Lung (tissue), 12 donors: Measurements from ENCODE around the gene PCCB. TPM values are rescaled to one million over a fixed set of nuclear protein-coding genes. Genes with fewer than 3 reads are reported as not detected.
"Not testable (repeated sequence)": the region's sequence is repeated elsewhere in the genome, so short reads cannot be mapped to it uniquely, and the experiment has no call there.

Source experiments
- ATAC-seq: fragments of 200-7000 bp; cut with Tn5 transposase; one replicate; pipeline ENCODE4 v1.9.1; 2020; ENCODE audit warnings: moderate number of reproducible peaks; ENCODE audit not compliant: insufficient read depth, low FRiP score
- DNase-seq, 3 donors: peaks; one replicate each; pipeline ENCODE4 v3.0.0-alpha.2; 2013 to 2017
- H3K27ac ChIP-seq, 2 donors: one replicate each; pipeline ENCODE4 v1.5.1; 2013; ENCODE audit warnings: mild to moderate bottlenecking in 2 of 2, moderate library complexity in 2 of 2, control low read depth in 1 of 2, inconsistent platforms in 1 of 2, low read depth in 1 of 2, low read length in 1 of 2
- H3K27me3 ChIP-seq, 3 donors: one replicate each; pipeline ENCODE4 v1.5.1; 2013; ENCODE audit warnings: low read length in 2 of 3; ENCODE audit not compliant: control insufficient read depth in 3 of 3, insufficient read depth in 3 of 3
- H3K36me3 ChIP-seq, 4 donors: one replicate each; pipeline ENCODE4 v1.5.1; 2013; ENCODE audit warnings: low read length in 4 of 4, mild to moderate bottlenecking in 1 of 4, moderate library complexity in 1 of 4; ENCODE audit not compliant: control insufficient read depth in 4 of 4, insufficient read depth in 4 of 4
- H3K4me1 ChIP-seq, 5 donors: one replicate each; pipeline ENCODE4 v1.5.1; 2013; ENCODE audit warnings: low read length in 5 of 5, mild to moderate bottlenecking in 2 of 5, moderate library complexity in 1 of 5; ENCODE audit not compliant: control insufficient read depth in 5 of 5, insufficient read depth in 5 of 5
- H3K4me3 ChIP-seq: one replicate; pipeline ENCODE4 v1.5.1; 2013; ENCODE audit warnings: mild to moderate bottlenecking, control low read depth, moderate library complexity
- H3K9ac ChIP-seq, 2 donors: one replicate each; pipeline ENCODE4 v1.5.1; 2013; ENCODE audit warnings: low read length in 2 of 2, control low read depth in 1 of 2; ENCODE audit not compliant: insufficient read depth in 1 of 2
- H3K9me3 ChIP-seq, 4 donors: one replicate each; pipeline ENCODE4 v1.5.1; 2013; ENCODE audit warnings: low read length in 3 of 4, mild to moderate bottlenecking in 1 of 4, moderate library complexity in 1 of 4; ENCODE audit not compliant: control insufficient read depth in 4 of 4, insufficient read depth in 3 of 4
- CTCF ChIP-seq: IDR thresholded peaks from 2 replicates; pipeline ENCODE4 v1.5.1; 2012; ENCODE audit warnings: mild to moderate bottlenecking; ENCODE audit errors: control extremely low read depth, extremely low read depth
- WGBS, 2 donors: extraction: QIAGEN DNeasy Blood & Tissue Kit; methylation state at CpG; one replicate each; pipeline ENCODE4 v1.1.7; 2013; 5-methylcytosine and 5-hydroxymethylcytosine counted together
- polyA plus RNA-seq, 2 donors: library from polyadenylated mRNA; stranded (reverse); fragments of 200-250 nt; gene quantifications; one replicate each; pipeline ENCODE4 v1.2.1, GENCODE V29; 2013
- total RNA-seq, 2 donors: library from RNA; depleted of rRNA in 1 of 2; stranded (reverse); fragments of >200 nt in 1 of 2; gene quantifications; one replicate each; pipeline ENCODE4 v1.2.1, GENCODE V29; 2014 to 2021
- donor health status: control.
- donor health status: control.
- donor health status: Bipolar disorder and iron deficiency.
- donor health status: healthy.
- donor health status: DM: yes; HTN: yes; CAD: no.

PCCB gene
- total and polyA plus RNA-seq, 4 donors: 23.0 to 39.9 (median 29.3) TPM

GRCh38 chr3:136262559-136262958 is 12.4 kb downstream of the PCCB start:
- Histone ChIP-seq H3K9ac (peak overlapping the region in 1 of 2 donors; percentile 49), H3K4me3 (no peak overlapping the region), H3K4me1 (no peaks in the 10 kb centered on the region), H3K9me3 (no peaks in the 10 kb centered on the region), H3K36me3 (peaks cover 4 to 19% (median 16%) of the 10 kb centered on the region in 4 donors), H3K27me3 (no peaks in the 10 kb centered on the region), H3K27ac (no peak overlapping the region)
- TF ChIP-seq CTCF: no peak
- WGBS, 2 donors: 96 to 100% methylated on average over 2 of the region's 2 CpGs
- ATAC-seq (no peak), DNase-seq (peak in 2 of 3 donors; percentile 23 to 60)

- ATAC-seq: no peak
- Histone ChIP-seq H3K4me3 (no peak overlapping the region), H3K36me3 (peaks cover under 1 to 16% (median 14%) of the 10 kb centered on the region in 4 donors), H3K27ac (no peak overlapping the region), H3K9me3 (no peaks in the 10 kb centered on the region), H3K9ac (no peak overlapping the region), H3K27me3 (no peaks in the 10 kb centered on the region), H3K4me1 (no peaks in the 10 kb centered on the region)
- WGBS, 2 donors: 98 to 99% methylated on average over 7 of the region's 7 CpGs
- DNase-seq: no peak
- no peak for TF ChIP-seq CTCF
These were observed 13.1 kb downstream of the PCCB start for GRCh38 chr3:136263251-136263650.

- not testable (repeated sequence) for H3K9me3 ChIP-seq, ATAC-seq, H3K27ac ChIP-seq, H3K4me1 ChIP-seq, H3K4me3 ChIP-seq, H3K27me3 ChIP-seq, H3K9ac ChIP-seq, DNase-seq
- 91 to 92% methylated on average over 6 of the region's 6 CpGs for WGBS, 2 donors
- peaks cover 0 to 14% (median 6%) of the 10 kb centered on the region in 4 donors for H3K36me3 ChIP-seq
These were observed 16.5 kb downstream of the PCCB start for GRCh38 chr3:136266468-136267125.

GRCh38 chr3:136267235-136267634 is 17.1 kb downstream of the PCCB start:
- no peak overlapping the region for H3K9ac ChIP-seq
- H3K4me3 ChIP-seq: no peak overlapping the region
- no peaks in the 10 kb centered on the region for H3K9me3 ChIP-seq
- ATAC-seq: no peak
- no peak for TF ChIP-seq CTCF
- 95 to 96% methylated on average over 6 of the region's 6 CpGs for WGBS, 2 donors
- H3K36me3 ChIP-seq: peaks cover 0 to 14% (median 6%) of the 10 kb centered on the region in 4 donors
- H3K27me3 ChIP-seq: no peaks in the 10 kb centered on the region
- DNase-seq: no peak
- H3K27ac ChIP-seq: no peak overlapping the region
- no peaks in the 10 kb centered on the region for H3K4me1 ChIP-seq
